IMR-90 (cell line): Measurements from ENCODE around the gene GRAP.

ENCODE experiments used
- CEBPB ChIP-seq: IDR thresholded peaks from 2 replicates; pipeline ENCODE4 v1.6.1; 2012; ENCODE audit warnings: low read depth, low read length, improper control_type of control experiment
- CTCF ChIP-seq: conservative IDR thresholded peaks from 2 replicates; pipeline ENCODE4 v1.5.1; 2012; ENCODE audit warnings: mild to moderate bottlenecking, low read depth, low read length, improper control_type of control experiment
- MAFK ChIP-seq: IDR thresholded peaks from 2 replicates; pipeline ENCODE4 v1.6.1; 2012; ENCODE audit warnings: low read depth, low read length, improper control_type of control experiment
- MXI1 ChIP-seq: IDR thresholded peaks from 2 replicates; pipeline ENCODE4 v1.6.1; 2012; ENCODE audit warnings: low read depth, mild to moderate bottlenecking, low read length, moderate library complexity, borderline replicate concordance
- POLR2A ChIP-seq: IDR thresholded peaks from 2 replicates; pipeline ENCODE4 v1.6.1; 2012; ENCODE audit warnings: mild to moderate bottlenecking, low read depth, low read length
- USF2 ChIP-seq: fragments of 150-350 bp; IDR thresholded peaks from 2 replicates; pipeline ENCODE4 v1.6.1; 2017; ENCODE audit warnings: mild to moderate bottlenecking, antibody characterized with exemption, low read length, low read depth

- TF ChIP-seq USF2 = no peak
- TF ChIP-seq CTCF = no peak
- TF ChIP-seq POLR2A = no peak
- no peak for TF ChIP-seq MXI1
- TF ChIP-seq CEBPB = no peak
- no peak for TF ChIP-seq MAFK
Observed at GRCh38 chr17:18987230-18987610, 59.5 kb downstream of the GRAP start.
